Panc1 (cell line): ENCODE data around the gene NFATC1. TPM values are rescaled to one million over a fixed set of nuclear protein-coding genes. Genes with fewer than 3 reads are reported as not detected.

Experiments
- ATAC-seq: fragments of 200-7000 bp; cut with Tn5 transposase; 2 replicates; pipeline ENCODE4 v1.9.1; 2020; ENCODE audit warnings: mild to moderate bottlenecking, moderate library complexity
- BruUV-seq: library from RNA; stranded (reverse); fragments of 400-500 nt; replicated peaks from 2 replicates; lab custom pipeline; 2021; lab: Mats Ljungman, UMichigan
- CTCF ChIA-PET: fragments of 300-600 bp; sonication (Branson Sonifier 250); formaldehyde crosslinking; loops from one replicate; lab custom pipeline; 2022; ENCODE audit warnings: antibody characterized with exemption; lab: Charles Lee
- POLR2A ChIA-PET: fragments of 300-600 bp; sonication (Branson Sonifier 250); formaldehyde crosslinking; loops from one replicate; lab custom pipeline; 2022; ENCODE audit warnings: antibody characterized with exemption; lab: Charles Lee
- DNase-seq: peaks from one replicate; pipeline ENCODE4 v3.0.0-alpha.2; 2010; ENCODE audit warnings: low read depth, low spot score
- H3K27ac ChIP-seq: 2 replicates; pipeline ENCODE4 v1.5.1; 2011; ENCODE audit warnings: mild to moderate bottlenecking, low read length, inconsistent platforms
- H3K27me3 ChIP-seq: fragments of 200-500 bp; sonication (Bioruptor generic); 2 replicates; pipeline ENCODE4 v1.6.0; 2014; ENCODE audit warnings: low read length, inconsistent platforms; ENCODE audit not compliant: control insufficient read depth, insufficient read depth
- H3K36me3 ChIP-seq: fragments of 200-500 bp; sonication (Bioruptor generic); 2 replicates; pipeline ENCODE4 v1.5.1; 2014; ENCODE audit warnings: inconsistent platforms, mild to moderate bottlenecking, low read length, moderate library complexity; ENCODE audit not compliant: control insufficient read depth, insufficient read depth
- H3K4me1 ChIP-seq: 2 replicates; pipeline ENCODE4 v1.5.1; 2011; ENCODE audit warnings: inconsistent platforms, mild to moderate bottlenecking, low read length, moderate library complexity; ENCODE audit not compliant: control insufficient read depth, insufficient read depth
- H3K4me3 ChIP-seq, 2 experiments: 2 replicates each; pipeline ENCODE4 v1.5.1; 2011 to 2012; ENCODE audit warnings: low read depth in 2 of 2, low read length in 2 of 2, mild to moderate bottlenecking in 2 of 2, inconsistent platforms in 1 of 2, moderate library complexity in 1 of 2
- H3K9me3 ChIP-seq: fragments of 200-500 bp; sonication (Bioruptor generic); 2 replicates; pipeline ENCODE4 v1.5.1; 2014; ENCODE audit warnings: low read depth, mild to moderate bottlenecking, inconsistent platforms, low read length, moderate library complexity; ENCODE audit not compliant: control insufficient read depth, insufficient read depth
- CTCF ChIP-seq: fragments of 450-650 bp; IDR thresholded peaks from 2 replicates; pipeline ENCODE4 v1.5.1; 2017; ENCODE audit warnings: mild to moderate bottlenecking
- POLR2AphosphoS5 ChIP-seq: IDR thresholded peaks from 2 replicates; pipeline ENCODE4 v1.6.1; 2012; ENCODE audit warnings: mild to moderate bottlenecking, low read depth, low read length, moderate library complexity
- SIN3A ChIP-seq: IDR thresholded peaks from 2 replicates; pipeline ENCODE4 v1.6.1; 2012; ENCODE audit warnings: low read depth, mild to moderate bottlenecking, low read length, moderate library complexity, borderline replicate concordance; ENCODE audit not compliant: insufficient read depth
- in situ Hi-C: cut with HindIII; loops from 2 replicates; pipeline ENCODE4 v1.10.0; 2016; ENCODE audit warnings: low sequenced_read_pairs, low pct_unique_long_range_greater_than_20kb
- intact Hi-C: fragments of 100-400 bp; cut with micrococcal nuclease; formaldehyde crosslinking; loops from one replicate; pipeline ENCODE4 v1.10.0; 2022; ENCODE audit not compliant: unreplicated experiment
- total RNA-seq: library from RNA; stranded (reverse); gene quantifications from one replicate; pipeline ENCODE4 v1.2.1, GENCODE V29; 2021; ENCODE audit not compliant: unreplicated experiment
- TF ChIP-seq, protein P1 (sequence below), 2 experiments: IDR thresholded peaks; 2 replicates each; pipeline ENCODE4 v1.6.1; 2011 to 2012; ENCODE audit warnings: low read depth in 2 of 2, control low read depth in 1 of 2, low read length in 1 of 2, mild to moderate bottlenecking in 1 of 2, moderate library complexity in 1 of 2; ENCODE audit not compliant: insufficient read depth in 1 of 2

The NFATC1 gene
- total RNA-seq, 1 experiment from 2014 or later, result 30.8 TPM

DNA sequence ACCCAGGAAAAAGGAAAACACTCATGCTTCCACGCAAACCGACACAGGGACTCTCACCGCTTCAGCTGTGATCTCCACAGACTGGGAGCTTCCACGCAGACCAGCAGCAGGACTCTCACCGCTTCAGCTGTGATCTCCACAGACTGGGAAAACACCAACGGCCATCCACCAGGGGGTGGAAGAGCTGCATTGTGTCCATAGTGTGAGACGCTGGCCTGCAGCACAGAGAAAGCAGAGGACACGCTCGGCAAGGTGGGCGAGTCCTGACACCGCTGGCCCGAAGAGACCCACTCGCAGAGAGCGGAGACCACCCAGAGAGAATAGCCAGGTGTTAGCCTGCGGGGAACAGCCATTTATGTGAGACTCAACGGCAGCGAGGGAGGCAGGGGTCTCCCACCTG is 42.5 kb upstream of the NFATC1 start:
- Histone ChIP-seq H3K27ac (no peak overlapping the region), H3K9me3 (no peaks in the 10 kb centered on the region), H3K36me3 (no peaks in the 10 kb centered on the region), H3K27me3 (no peaks in the 10 kb centered on the region), H3K4me1 (no peaks in the 10 kb centered on the region), H3K4me3 (no peak overlapping the region)
- TF ChIP-seq CTCF (no peak), SIN3A (no peak)
- in situ Hi-C loops, result no loop called here
- ChIA-PET POLR2A (no interaction called here), CTCF (no interaction called here)
- intact Hi-C loops, result no loop called here
- no peak for DNase-seq
- peak; percentile 90 for ATAC-seq
- no TSS peak for BruUV-seq

GRCh38 chr18:79354350-79354749 is 41.4 kb upstream of the NFATC1 start:
- in situ Hi-C loops (no loop called here), intact Hi-C loops (no loop called here)
- no peaks in the 10 kb centered on the region for H3K9me3 ChIP-seq
- H3K4me1 ChIP-seq, result no peaks in the 10 kb centered on the region
- no peak for DNase-seq
- CTCF ChIA-PET, result interaction anchor here (0.6 to 0.7 kb wide), 2 partner anchors 25 to 112 kb away, joined by 3 to 5 read pairs; no protein-coding TSS in a partner anchor
- POLR2A ChIA-PET, result no interaction called here
- H3K36me3 ChIP-seq, result no peaks in the 10 kb centered on the region
- no peak for ATAC-seq
- no peak for TF ChIP-seq POLR2AphosphoS5
- no peak for TF ChIP-seq SIN3A
- TF ChIP-seq, protein P1, sequence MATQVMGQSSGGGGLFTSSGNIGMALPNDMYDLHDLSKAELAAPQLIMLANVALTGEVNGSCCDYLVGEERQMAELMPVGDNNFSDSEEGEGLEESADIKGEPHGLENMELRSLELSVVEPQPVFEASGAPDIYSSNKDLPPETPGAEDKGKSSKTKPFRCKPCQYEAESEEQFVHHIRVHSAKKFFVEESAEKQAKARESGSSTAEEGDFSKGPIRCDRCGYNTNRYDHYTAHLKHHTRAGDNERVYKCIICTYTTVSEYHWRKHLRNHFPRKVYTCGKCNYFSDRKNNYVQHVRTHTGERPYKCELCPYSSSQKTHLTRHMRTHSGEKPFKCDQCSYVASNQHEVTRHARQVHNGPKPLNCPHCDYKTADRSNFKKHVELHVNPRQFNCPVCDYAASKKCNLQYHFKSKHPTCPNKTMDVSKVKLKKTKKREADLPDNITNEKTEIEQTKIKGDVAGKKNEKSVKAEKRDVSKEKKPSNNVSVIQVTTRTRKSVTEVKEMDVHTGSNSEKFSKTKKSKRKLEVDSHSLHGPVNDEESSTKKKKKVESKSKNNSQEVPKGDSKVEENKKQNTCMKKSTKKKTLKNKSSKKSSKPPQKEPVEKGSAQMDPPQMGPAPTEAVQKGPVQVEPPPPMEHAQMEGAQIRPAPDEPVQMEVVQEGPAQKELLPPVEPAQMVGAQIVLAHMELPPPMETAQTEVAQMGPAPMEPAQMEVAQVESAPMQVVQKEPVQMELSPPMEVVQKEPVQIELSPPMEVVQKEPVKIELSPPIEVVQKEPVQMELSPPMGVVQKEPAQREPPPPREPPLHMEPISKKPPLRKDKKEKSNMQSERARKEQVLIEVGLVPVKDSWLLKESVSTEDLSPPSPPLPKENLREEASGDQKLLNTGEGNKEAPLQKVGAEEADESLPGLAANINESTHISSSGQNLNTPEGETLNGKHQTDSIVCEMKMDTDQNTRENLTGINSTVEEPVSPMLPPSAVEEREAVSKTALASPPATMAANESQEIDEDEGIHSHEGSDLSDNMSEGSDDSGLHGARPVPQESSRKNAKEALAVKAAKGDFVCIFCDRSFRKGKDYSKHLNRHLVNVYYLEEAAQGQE (IDR thresholded peaks at IDR 0.05; ENCODE audit: insufficient read depth in 1 of 2, low read depth in 2 of 2, low read length in 1 of 2), result no peak
- no peak for TF ChIP-seq CTCF
- BruUV-seq, result no TSS peak
- no peak overlapping the region for H3K27ac ChIP-seq
- H3K27me3 ChIP-seq, result no peaks in the 10 kb centered on the region
- no peak overlapping the region for H3K4me3 ChIP-seq
